CD14-positive monocyte (primary cell): Measurements from ENCODE around the gene PPP2R1B. TPM values are rescaled to one million over a fixed set of nuclear protein-coding genes. Genes with fewer than 3 reads are reported as not detected.

ENCODE experiments used
- DNase-seq, 3 donors: peaks; one replicate each; pipeline ENCODE4 v3.0.0-alpha.2; 2011 to 2022
- H2AFZ ChIP-seq: 2 replicates; pipeline ENCODE4 v1.6.0; 2012; ENCODE audit warnings: mild to moderate bottlenecking, low read depth, low read length, inconsistent platforms; ENCODE audit not compliant: insufficient read depth, poor library complexity, severe bottlenecking
- H3K27ac ChIP-seq, 2 donors: 1 replicate in 1 of 2; 2 replicates in 1 of 2; pipeline ENCODE4 v1.5.1; 2012 to 2013; ENCODE audit warnings: low read length in 2 of 2, control low read depth in 1 of 2, inconsistent platforms in 1 of 2, low read depth in 1 of 2, mild to moderate bottlenecking in 1 of 2
- H3K27me3 ChIP-seq, 2 donors: one replicate each; pipeline versions ENCODE4 v1.6.0 to v1.6.1; 2011 to 2013; ENCODE audit warnings: low read length in 2 of 2; ENCODE audit not compliant: control insufficient read depth in 2 of 2, insufficient read depth in 2 of 2
- H3K36me3 ChIP-seq, 2 donors: replicated peaks in 1 of 2; 1 replicate in 1 of 2; 2 replicates in 1 of 2; pipeline versions ENCODE4 v1.5.1 to v1.6.1; 2012 to 2013; ENCODE audit warnings: low read length in 2 of 2, control low read depth in 1 of 2, inconsistent platforms in 1 of 2, mild to moderate bottlenecking in 1 of 2; ENCODE audit not compliant: insufficient read depth in 2 of 2, control insufficient read depth in 1 of 2
- H3K4me1 ChIP-seq, 2 donors: 1 replicate in 1 of 2; 2 replicates in 1 of 2; pipeline versions ENCODE4 v1.5.1 to v1.6.1; 2012 to 2013; ENCODE audit warnings: low read length in 2 of 2, control low read depth in 1 of 2, inconsistent platforms in 1 of 2, mild to moderate bottlenecking in 1 of 2, moderate library complexity in 1 of 2; ENCODE audit not compliant: insufficient read depth in 2 of 2, control insufficient read depth in 1 of 2
- H3K4me2 ChIP-seq: replicated peaks from 2 replicates; pipeline ENCODE3; 2012; ENCODE audit warnings: low read length, moderate library complexity, mild to moderate bottlenecking; ENCODE audit not compliant: poor library complexity, severe bottlenecking; ENCODE audit errors: extremely low read depth
- H3K4me3 ChIP-seq, 3 experiments: fragments of 200-600 bp in 1 of 3; sonication (generic) in 1 of 3; replicated peaks in 1 of 3; 1 replicate in 2 of 3; 2 replicates in 1 of 3; pipeline ENCODE4 v1.5.1; 2011 to 2013; ENCODE audit warnings: low read length in 3 of 3, mild to moderate bottlenecking in 3 of 3, control low read depth in 2 of 3, low read depth in 2 of 3, inconsistent platforms in 1 of 3, moderate library complexity in 1 of 3
- H3K79me2 ChIP-seq: 2 replicates; pipeline ENCODE4 v1.6.0; 2012; ENCODE audit warnings: mild to moderate bottlenecking, control low read depth, inconsistent platforms, low read length, moderate library complexity; ENCODE audit not compliant: insufficient read depth
- H3K9ac ChIP-seq: 2 replicates; pipeline ENCODE4 v1.6.0; 2017; ENCODE audit warnings: low read length, mild to moderate bottlenecking; ENCODE audit not compliant: insufficient read depth, poor library complexity, severe bottlenecking
- H3K9me3 ChIP-seq, 2 donors: replicated peaks in 1 of 2; 1 replicate in 1 of 2; 2 replicates in 1 of 2; pipeline versions ENCODE4 v1.5.1 to v1.6.1; 2012 to 2013; ENCODE audit warnings: low read length in 2 of 2, control low read depth in 1 of 2; ENCODE audit not compliant: control insufficient read depth in 1 of 2, insufficient read depth in 1 of 2
- H4K20me1 ChIP-seq: 2 replicates; pipeline ENCODE4 v1.6.0; 2012; ENCODE audit warnings: mild to moderate bottlenecking, low read length, control low read depth, moderate library complexity; ENCODE audit not compliant: insufficient read depth
- H3K27ac Mint-ChIP-seq, 7 donors: one replicate each; pipeline ENCODE4 v1.8.0; 2020; ENCODE audit warnings: mild to moderate bottlenecking in 7 of 7, mixed read lengths in 7 of 7, moderate library complexity in 6 of 7, inconsistent platforms in 2 of 7
- H3K27me3 Mint-ChIP-seq, 3 donors: one replicate each; pipeline ENCODE4 v1.8.0; 2021 to 2022; ENCODE audit warnings: low read depth in 3 of 3, mild to moderate bottlenecking in 3 of 3, mixed read lengths in 3 of 3, moderate library complexity in 3 of 3, inconsistent platforms in 1 of 3
- H3K36me3 Mint-ChIP-seq, 2 donors: one replicate each; pipeline ENCODE4 v1.8.0; 2020; ENCODE audit warnings: mixed read lengths in 2 of 2, inconsistent platforms in 1 of 2, mild to moderate bottlenecking in 1 of 2
- H3K4me1 Mint-ChIP-seq: one replicate; pipeline ENCODE4 v1.8.0; 2020; ENCODE audit warnings: mild to moderate bottlenecking, mixed read lengths
- H3K4me3 Mint-ChIP-seq, 2 donors: one replicate each; pipeline ENCODE4 v1.8.0; 2020; ENCODE audit warnings: mild to moderate bottlenecking in 2 of 2, mixed read lengths in 2 of 2, moderate library complexity in 1 of 2
- H3K9me3 Mint-ChIP-seq, 7 donors: one replicate each; pipeline ENCODE4 v1.8.0; 2020 to 2022; ENCODE audit warnings: mixed read lengths in 7 of 7, mild to moderate bottlenecking in 6 of 7, moderate library complexity in 6 of 7, inconsistent platforms in 2 of 7
- WGBS: methylation state at CpG from one replicate; pipeline ENCODE4 v1.1.5; 2013; ENCODE audit warnings: missing lambda C conversion rate; ENCODE audit not compliant: insufficient coverage; 5-methylcytosine and 5-hydroxymethylcytosine counted together
- intact Hi-C, 2 donors: fragments of 100-400 bp; cut with micrococcal nuclease; formaldehyde crosslinking; loops; one replicate each; pipeline versions ENCODE4 v1.15.0 to v1.15.1; 2023
- polyA plus RNA-seq, 3 donors: library from polyadenylated mRNA; depleted of rRNA in 1 of 3; unstranded in 2 of 3; stranded (reverse) in 1 of 3; fragments of 300-500 nt in 2 of 3; fragments of >200 nt in 1 of 3; fragmentation: Illumina TruSeq in 2 of 3; gene quantifications; 1 replicate in 2 of 3; 2 replicates in 1 of 3; pipeline ENCODE4 v1.2.3, GENCODE V29; 2012 to 2021
- TF ChIP-seq, protein P1 (sequence below): fragments of 200-600 bp; IDR thresholded peaks from one replicate; pipeline ENCODE4 v1.8.0; 2022; ENCODE audit warnings: antibody characterized with exemption, mild to moderate bottlenecking

PPP2R1B gene
- polyA plus RNA-seq, 3 donors, result 5.4 to 16.9 (median 11.2) TPM

DNA sequence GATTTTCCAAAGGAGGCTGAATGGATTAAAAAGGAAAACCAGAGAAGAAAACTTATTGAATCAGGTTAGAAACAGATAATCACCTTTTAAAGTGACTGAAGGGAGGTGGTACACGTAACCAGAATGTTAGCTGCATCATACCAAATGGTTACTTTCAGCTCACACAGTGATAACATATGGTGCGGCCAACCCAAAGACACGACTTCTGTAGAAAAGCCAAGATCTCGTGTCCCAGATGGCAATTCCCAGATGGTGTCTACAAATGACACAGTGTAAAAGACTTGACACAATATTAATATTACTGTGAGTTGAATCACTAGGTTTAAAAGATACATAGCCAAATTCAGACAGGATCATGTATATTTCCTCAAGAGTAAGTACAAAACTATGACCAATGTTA, 5.2 kb downstream of the PPP2R1B start:
- Histone ChIP-seq H2AFZ (no peak overlapping the region), H3K27ac (no peak overlapping the region), H3K79me2 (peaks cover 17% of the 10 kb centered on the region), H3K9ac (no peak overlapping the region), H3K9me3 (no peaks in the 10 kb centered on the region), H3K4me3 (no peak overlapping the region), H3K27me3 (no peaks in the 10 kb centered on the region), H3K4me2 (no peak overlapping the region), H3K36me3 (peaks cover 57 to 80% of the 10 kb centered on the region in 2 donors), H4K20me1 (no peaks in the 10 kb centered on the region), H3K4me1 (peaks cover 5 to 14% of the 10 kb centered on the region in 2 donors)
- intact Hi-C loops, result loop anchor here in 1 of 2 donors (10.0 kb wide), 1 partner anchor 1554 kb away; the partner anchor contains the start of gene TTC12
- no peaks in the 10 kb centered on the region for H3K9me3 Mint-ChIP-seq
- 100% methylated on average over 1 of the region's 4 CpGs for WGBS
- H3K36me3 Mint-ChIP-seq, result peaks cover 66 to 81% of the 10 kb centered on the region in 2 donors
- peaks cover 11% of the 10 kb centered on the region for H3K4me1 Mint-ChIP-seq
- peaks cover 0 to 1% (median 0%) of the 10 kb centered on the region in 3 donors for H3K27me3 Mint-ChIP-seq
- DNase-seq, result no peak
- no peak overlapping the region for H3K27ac Mint-ChIP-seq
- TF ChIP-seq, protein P1, sequence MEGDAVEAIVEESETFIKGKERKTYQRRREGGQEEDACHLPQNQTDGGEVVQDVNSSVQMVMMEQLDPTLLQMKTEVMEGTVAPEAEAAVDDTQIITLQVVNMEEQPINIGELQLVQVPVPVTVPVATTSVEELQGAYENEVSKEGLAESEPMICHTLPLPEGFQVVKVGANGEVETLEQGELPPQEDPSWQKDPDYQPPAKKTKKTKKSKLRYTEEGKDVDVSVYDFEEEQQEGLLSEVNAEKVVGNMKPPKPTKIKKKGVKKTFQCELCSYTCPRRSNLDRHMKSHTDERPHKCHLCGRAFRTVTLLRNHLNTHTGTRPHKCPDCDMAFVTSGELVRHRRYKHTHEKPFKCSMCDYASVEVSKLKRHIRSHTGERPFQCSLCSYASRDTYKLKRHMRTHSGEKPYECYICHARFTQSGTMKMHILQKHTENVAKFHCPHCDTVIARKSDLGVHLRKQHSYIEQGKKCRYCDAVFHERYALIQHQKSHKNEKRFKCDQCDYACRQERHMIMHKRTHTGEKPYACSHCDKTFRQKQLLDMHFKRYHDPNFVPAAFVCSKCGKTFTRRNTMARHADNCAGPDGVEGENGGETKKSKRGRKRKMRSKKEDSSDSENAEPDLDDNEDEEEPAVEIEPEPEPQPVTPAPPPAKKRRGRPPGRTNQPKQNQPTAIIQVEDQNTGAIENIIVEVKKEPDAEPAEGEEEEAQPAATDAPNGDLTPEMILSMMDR, result no peak
- H3K4me3 Mint-ChIP-seq, result no peak overlapping the region

DNA sequence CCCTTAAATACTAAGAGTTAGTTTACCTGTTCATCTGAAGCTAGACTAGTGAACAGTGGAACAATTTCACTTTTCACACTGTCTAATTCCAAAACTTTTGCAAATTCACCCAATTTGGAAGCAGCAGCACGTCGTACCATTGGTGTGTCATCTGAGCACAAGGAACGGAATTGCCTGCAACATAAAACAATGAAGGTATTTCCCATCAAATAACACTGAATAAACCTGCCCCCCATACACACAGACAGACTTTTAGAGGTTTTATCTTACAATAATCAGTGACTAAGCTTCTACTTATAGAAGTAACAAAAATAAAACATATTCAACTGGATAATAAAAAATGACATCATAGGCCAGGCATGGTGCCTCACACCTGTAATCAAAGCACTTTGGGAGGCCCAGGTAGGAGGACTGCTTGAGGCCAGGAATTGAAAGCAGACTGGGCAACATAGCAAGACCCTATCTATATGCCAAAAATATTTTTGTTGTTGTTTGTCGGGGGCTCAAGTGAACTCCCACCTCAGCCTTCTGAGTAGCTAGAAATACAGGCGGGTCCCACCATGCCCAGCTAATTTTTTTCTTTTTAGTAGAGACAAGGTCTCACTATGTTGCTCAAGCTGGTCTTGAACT, 6.3 kb downstream of the PPP2R1B start:
- Mint-ChIP-seq H3K9me3 (no peaks in the 10 kb centered on the region), H3K4me3 (no peak overlapping the region), H3K4me1 (peaks cover 4% of the 10 kb centered on the region), H3K27ac (no peak overlapping the region), H3K36me3 (peaks cover 72 to 91% of the 10 kb centered on the region in 2 donors), H3K27me3 (peaks cover 0 to 1% (median 0%) of the 10 kb centered on the region in 3 donors)
- Histone ChIP-seq H3K27me3 (no peaks in the 10 kb centered on the region), H3K27ac (no peak overlapping the region), H2AFZ (no peak overlapping the region), H3K4me3 (no peak overlapping the region), H3K4me1 (peaks cover 0 to 4% of the 10 kb centered on the region in 2 donors), H3K9me3 (no peaks in the 10 kb centered on the region), H3K36me3 (peaks cover 67 to 92% of the 10 kb centered on the region in 2 donors), H3K4me2 (no peak overlapping the region), H3K79me2 (peaks cover 5% of the 10 kb centered on the region), H4K20me1 (no peaks in the 10 kb centered on the region), H3K9ac (no peak overlapping the region)
- no peak for DNase-seq
- intact Hi-C loops, result loop anchor here in 1 of 2 donors (10.0 kb wide), 1 partner anchor 1555 kb away; the partner anchor contains the start of gene TTC12
- 94% methylated on average over 3 of the region's 5 CpGs for WGBS
- TF ChIP-seq, protein P1, result no peak
